ENCODE data around the gene SIX1. TPM values are rescaled to one million over a fixed set of nuclear protein-coding genes. Genes with fewer than 3 reads are reported as not detected.

Gene SIX1
- total and polyA plus RNA-seq, 2 experiments from 2014 or later: 0.35 to 0.71 TPM

GRCh38 chr14:60681271-60681670 is 32.0 kb upstream of the SIX1 start:
- Mint-ChIP-seq H3K4me3 (no peak overlapping the region), H3K27me3 (ENCODE audit: insufficient read depth, low read depth, poor library complexity) (peaks cover 3% of the 10 kb centered on the region)

More at GRCh38 chr14:60681271-60681670, 32.0 kb upstream of the SIX1 start:
- Histone ChIP-seq H3K79me2 (replicated peaks; ENCODE audit: insufficient read depth) (no peaks in the 10 kb centered on the region), H4K20me1 (replicated peaks; ENCODE audit: insufficient read depth) (no peaks in the 10 kb centered on the region), H3K27ac (ENCODE audit: low read depth) (no peak overlapping the region), H3K4me3 (no peak overlapping the region), H3K9me2 (ENCODE audit: insufficient read depth) (no peaks in the 10 kb centered on the region), H2AFZ (no peak overlapping the region; the same call in 1 of the 2 replicates), H3F3A (replicated peaks; ENCODE audit: low read depth) (0 out of 2 replicates have a peak, but pooled peaks cover 5% of the 10 kb centered on the region), H3K27me3 (ENCODE audit: insufficient read depth) (no peaks in the 10 kb centered on the region), H3K36me3 (ENCODE audit: insufficient read depth) (no peaks in the 10 kb centered on the region), H3K4me2 (no peak overlapping the region), H3K4me1 (ENCODE audit: insufficient read depth) (peaks cover 28% of the 10 kb centered on the region)
- TF ChIP-seq JUNB (IDR thresholded peaks at IDR 0.05; ENCODE audit: unreplicated experiment): no peak
- TF ChIP-seq STAT1 (IDR thresholded peaks at IDR 0.05; ENCODE audit: unreplicated experiment): no peak
- TF ChIP-seq EZH2 (IDR thresholded peaks at IDR 0.05; ENCODE audit: low read depth, unreplicated experiment): no peak
- TF ChIP-seq CREB1 (CRISPR knock-in tag; IDR thresholded peaks at IDR 0.05; ENCODE audit: low read depth): no peak
- no peak for TF ChIP-seq EZH2phosphoT487 (IDR thresholded peaks at IDR 0.05; ENCODE audit: unreplicated experiment)
- TF ChIP-seq ZNF114 (CRISPR knock-in tag; IDR thresholded peaks at IDR 0.05): no peak
- TF ChIP-seq ZNF331 (CRISPR knock-in tag; IDR thresholded peaks at IDR 0.05; ENCODE audit: low read depth): no peak
- TF ChIP-seq ZNF462 (CRISPR knock-in tag; IDR thresholded peaks at IDR 0.05): no peak
- no peak for TF ChIP-seq ETS1 (IDR thresholded peaks at IDR 0.05)
- TF ChIP-seq POLR2AphosphoS5 (IDR thresholded peaks at IDR 0.05; ENCODE audit: low read depth): no peak
- no peak for TF ChIP-seq REST (IDR thresholded peaks at IDR 0.05; ENCODE audit: unreplicated experiment)
- no peak for TF ChIP-seq CTCF (conservative IDR thresholded peaks at IDR 0.05; ENCODE audit: low read depth in 2 of 2)
- no peak for TF ChIP-seq NANOG (IDR thresholded peaks at IDR 0.05; ENCODE audit: borderline replicate concordance)
- DNase-seq (ENCODE audit: low spot score): no peak
- Mint-ChIP-seq H3K36me3 (ENCODE audit: low read depth) (no peaks in the 10 kb centered on the region), H3K4me1 (peaks cover 21% of the 10 kb centered on the region), H3K9me3 (peaks cover 3% of the 10 kb centered on the region; the same call in 1 of the 3 replicates), H3K27ac (no peak overlapping the region)
- no peak for ATAC-seq
